ENCODE results near the gene DOK7.
"Not testable (repeated sequence)": the region's sequence is repeated elsewhere in the genome, so short reads cannot be mapped to it uniquely, and the experiment has no call there.

The DOK7 gene

DNA sequence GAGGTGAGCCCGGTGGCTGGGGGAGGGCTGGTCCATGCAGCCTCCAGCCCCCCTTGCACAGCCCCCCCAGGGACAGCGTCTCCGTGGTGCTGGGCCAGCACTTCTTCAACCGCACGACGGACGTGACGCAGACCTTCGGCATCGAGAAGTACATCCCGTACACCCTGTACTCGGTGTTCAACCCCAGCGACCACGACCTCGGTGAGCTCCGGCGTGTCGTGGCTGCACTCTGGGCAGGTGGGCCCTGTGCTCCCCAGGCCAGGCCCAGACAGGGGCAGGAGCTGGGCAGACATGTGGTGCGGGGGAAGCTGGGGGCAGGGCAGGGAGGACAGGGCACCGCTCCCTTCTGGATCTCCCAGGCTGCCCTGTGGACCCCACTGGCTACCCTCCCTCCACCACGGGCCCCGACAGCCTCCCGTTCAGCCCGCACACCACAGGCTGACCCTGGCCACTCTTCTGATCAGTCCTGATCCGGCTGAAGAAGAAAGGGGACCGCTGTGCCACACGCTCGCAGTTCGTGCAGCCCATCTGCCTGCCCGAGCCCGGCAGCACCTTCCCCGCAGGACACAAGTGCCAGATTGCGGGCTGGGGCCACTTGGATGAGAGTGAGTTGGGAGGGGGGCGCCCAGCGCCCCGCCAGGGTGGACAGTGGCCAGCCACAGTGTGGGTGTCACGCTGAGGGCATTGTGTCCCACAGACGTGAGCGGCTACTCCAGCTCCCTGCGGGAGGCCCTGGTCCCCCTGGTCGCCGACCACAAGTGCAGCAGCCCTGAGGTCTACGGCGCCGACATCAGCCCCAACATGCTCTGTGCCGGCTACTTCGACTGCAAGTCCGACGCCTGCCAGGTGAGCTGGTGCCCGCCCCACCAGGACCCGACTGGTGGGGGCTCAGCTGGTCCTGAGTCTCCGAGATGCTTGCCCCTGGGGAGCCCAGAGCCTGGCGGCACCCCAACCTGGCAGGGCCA is 15.4 kb upstream of the DOK7 start:
- H3K4me3 ChIP-seq (ENCODE audit: low read depth, low read length) = no peak overlapping the region
- TF ChIP-seq CTCF (IDR thresholded peaks at IDR 0.05; ENCODE audit: borderline replicate concordance, insufficient read depth, low read depth, low read length) = no peak

DNA sequence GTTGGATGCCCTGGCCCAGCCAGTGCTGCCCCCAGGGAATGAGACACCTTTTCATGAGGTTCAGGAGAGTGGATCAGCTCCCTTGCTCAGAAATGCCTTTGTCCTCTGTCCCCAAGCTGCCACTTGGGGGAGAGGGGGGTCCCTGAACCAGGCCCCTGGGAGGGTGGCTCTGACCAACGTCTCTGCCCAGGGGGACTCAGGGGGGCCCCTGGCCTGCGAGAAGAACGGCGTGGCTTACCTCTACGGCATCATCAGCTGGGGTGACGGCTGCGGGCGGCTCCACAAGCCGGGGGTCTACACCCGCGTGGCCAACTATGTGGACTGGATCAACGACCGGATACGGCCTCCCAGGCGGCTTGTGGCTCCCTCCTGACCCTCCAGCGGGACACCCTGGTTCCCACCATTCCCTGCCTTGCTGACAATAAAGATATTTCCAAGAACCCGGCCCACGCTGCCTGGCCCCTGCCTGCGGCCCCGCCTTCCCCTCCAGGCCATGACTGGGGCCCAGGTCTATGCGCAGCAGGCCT is 14.0 kb upstream of the DOK7 start:
- no peak overlapping the region for H3K4me3 ChIP-seq (ENCODE audit: low read depth, low read length)
- no peak for TF ChIP-seq CTCF (IDR thresholded peaks at IDR 0.05; ENCODE audit: borderline replicate concordance, insufficient read depth, low read depth, low read length)

DNA sequence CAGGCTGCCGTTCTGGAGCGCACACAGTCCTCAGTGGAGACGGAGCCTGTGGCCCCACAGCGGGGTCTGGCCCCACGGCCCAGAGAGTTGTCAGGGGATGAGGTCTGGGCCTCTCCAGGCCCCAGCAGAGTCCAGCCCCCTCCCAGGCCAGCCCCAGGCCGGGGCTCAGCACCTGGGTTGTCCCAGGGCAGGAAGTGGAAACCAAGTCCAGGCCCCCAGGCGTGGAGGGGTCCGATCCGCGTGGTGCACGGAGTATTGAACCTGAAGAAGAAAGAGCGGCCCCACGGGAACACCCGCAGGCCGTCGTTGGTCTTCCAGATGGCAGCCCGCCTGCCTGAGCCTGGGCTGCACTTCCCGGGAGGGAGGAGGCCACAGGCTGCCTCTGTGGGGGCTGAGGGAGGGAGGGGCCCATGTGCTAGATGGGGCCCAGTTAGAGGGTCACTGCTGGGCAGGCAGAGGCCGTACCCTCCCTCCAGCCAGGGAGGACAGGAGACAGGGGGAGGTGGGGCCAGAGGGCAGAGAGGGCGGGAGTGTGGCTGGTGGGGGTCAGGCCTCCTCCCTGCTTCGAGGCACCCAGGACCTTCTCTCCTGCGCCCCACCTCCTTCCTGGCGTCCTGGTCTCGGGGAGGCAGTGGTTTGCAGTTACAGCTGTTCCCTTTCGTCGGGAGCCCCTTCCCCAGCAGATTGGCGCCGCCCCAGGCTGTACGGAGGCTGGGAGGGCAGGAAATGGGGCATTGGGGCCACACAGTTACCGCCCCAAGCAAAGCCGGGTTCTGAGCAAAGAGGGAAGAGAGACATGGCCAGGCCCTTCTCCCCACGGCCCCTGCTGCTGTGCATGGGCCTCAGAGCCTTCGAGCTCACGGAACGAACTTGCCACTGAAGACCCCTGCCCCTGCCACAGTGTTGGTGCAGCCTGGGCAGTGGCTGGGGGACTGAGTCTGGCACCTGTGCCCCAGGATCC is 13.3 kb upstream of the DOK7 start:
- no peak overlapping the region for H3K4me3 ChIP-seq (ENCODE audit: low read depth, low read length)
- TF ChIP-seq CTCF (IDR thresholded peaks at IDR 0.05; ENCODE audit: borderline replicate concordance, insufficient read depth, low read depth, low read length) = no peak

GRCh38 chr4:3450643-3451042 is 12.5 kb upstream of the DOK7 start:
- no peak for TF ChIP-seq CTCF (IDR thresholded peaks at IDR 0.05; ENCODE audit: borderline replicate concordance, insufficient read depth, low read depth, low read length)

GRCh38 chr4:3451956-3452355 is 11.2 kb upstream of the DOK7 start:
- no peak overlapping the region for H3K4me3 ChIP-seq (ENCODE audit: low read depth, low read length)
- no peak for TF ChIP-seq CTCF (IDR thresholded peaks at IDR 0.05; ENCODE audit: borderline replicate concordance, insufficient read depth, low read depth, low read length)

More at GRCh38 chr4:3450643-3451042, 12.5 kb upstream of the DOK7 start:
- H3K4me3 ChIP-seq (ENCODE audit: low read depth, low read length) = no peak overlapping the region

GRCh38 chr4:3452376-3452775 is 10.7 kb upstream of the DOK7 start:
- no peak for TF ChIP-seq CTCF (IDR thresholded peaks at IDR 0.05; ENCODE audit: borderline replicate concordance, insufficient read depth, low read depth, low read length)
- H3K4me3 ChIP-seq (ENCODE audit: low read depth, low read length) = no peak overlapping the region

- H3K4me3 ChIP-seq (ENCODE audit: low read depth, low read length) = not testable (repeated sequence)
Observed at GRCh38 chr4:3455596-3455995, 7.5 kb upstream of the DOK7 start.

All from GM12875 (cell line).